ENCODE data around the gene ASTE1. TPM values are rescaled to one million over a fixed set of nuclear protein-coding genes. Genes with fewer than 3 reads are reported as not detected.

ASTE1 gene
- polyA plus RNA-seq, 1 donor from 2014 or later: 2.0 TPM

- Histone ChIP-seq H2AFZ (ENCODE audit: low read depth, low read length) (no peak overlapping the region), H3K4me3 (ENCODE audit: low read length) (no peak overlapping the region), H3K9me2 (ENCODE audit: insufficient read depth, low read length) (no peaks in the 10 kb centered on the region), H3K27ac (ENCODE audit: low read length) (no peak overlapping the region), H3K79me2 (replicated peaks; ENCODE audit: insufficient read depth, low read length) (no peaks in the 10 kb centered on the region), H3K27me3 (ENCODE audit: insufficient read depth, low read depth, low read length) (no peaks in the 10 kb centered on the region), H3K4me2 (ENCODE audit: low read length) (no peak overlapping the region), H3K36me3 (ENCODE audit: insufficient read depth, low read length) (no peaks in the 10 kb centered on the region), H3F3A (ENCODE audit: insufficient read depth, low read length, poor library complexity, severe bottlenecking) (no peaks in the 10 kb centered on the region), H3K9ac (ENCODE audit: low read length) (no peak overlapping the region), H4K20me1 (ENCODE audit: insufficient read depth) (no peaks in the 10 kb centered on the region), H3K9me3 (ENCODE audit: low read length) (no peaks in the 10 kb centered on the region)
- TF ChIP-seq CTCF (IDR thresholded peaks at IDR 0.05; ENCODE audit: poor library complexity, severe bottlenecking): no peak
Observed at GRCh38 chr3:131031660-131032059, 5.0 kb upstream of the ASTE1 start.

GRCh38 chr3:131028844-131029243 lies 2.2 kb upstream of the ASTE1 start:
- Histone ChIP-seq H3K9ac (ENCODE audit: low read length) (no peak overlapping the region), H3K4me3 (ENCODE audit: low read length) (no peak overlapping the region), H3F3A (ENCODE audit: insufficient read depth, low read length, poor library complexity, severe bottlenecking) (no peaks in the 10 kb centered on the region), H2AFZ (ENCODE audit: low read depth, low read length) (no peak overlapping the region), H3K27me3 (ENCODE audit: insufficient read depth, low read depth, low read length) (no peaks in the 10 kb centered on the region), H3K9me3 (ENCODE audit: low read length) (no peaks in the 10 kb centered on the region), H3K4me2 (ENCODE audit: low read length) (no peak overlapping the region), H3K36me3 (ENCODE audit: insufficient read depth, low read length) (no peaks in the 10 kb centered on the region), H3K79me2 (replicated peaks; ENCODE audit: insufficient read depth, low read length) (no peaks in the 10 kb centered on the region), H4K20me1 (ENCODE audit: insufficient read depth) (no peaks in the 10 kb centered on the region), H3K9me2 (ENCODE audit: insufficient read depth, low read length) (no peaks in the 10 kb centered on the region), H3K27ac (ENCODE audit: low read length) (no peak overlapping the region)
- TF ChIP-seq RAD21 (conservative IDR thresholded peaks at IDR 0.05): no peak
- no peak for TF ChIP-seq EP300 (conservative IDR thresholded peaks at IDR 0.05; ENCODE audit: poor library complexity, severe bottlenecking)
- no peak for TF ChIP-seq TAF1 (IDR thresholded peaks at IDR 0.05; ENCODE audit: low read depth)
- no peak for TF ChIP-seq POLR2AphosphoS5 (IDR thresholded peaks at IDR 0.05)
- TF ChIP-seq CTCF (IDR thresholded peaks at IDR 0.05; ENCODE audit: poor library complexity, severe bottlenecking): no peak
- no peak for TF ChIP-seq SMC3 (conservative IDR thresholded peaks at IDR 0.05; ENCODE audit: poor library complexity)
- no peak for TF ChIP-seq REST (IDR thresholded peaks at IDR 0.05; ENCODE audit: borderline replicate concordance)
- no peak for TF ChIP-seq EZH2 (IDR thresholded peaks at IDR 0.05; ENCODE audit: borderline replicate concordance, insufficient read depth, low read length, poor library complexity, severe bottlenecking)
- no peak for TF ChIP-seq MXI1 (conservative IDR thresholded peaks at IDR 0.05; ENCODE audit: poor library complexity, severe bottlenecking)

Data from neural cell (in vitro differentiated cells).